Hepatocyte (in vitro differentiated cells): Measurements from ENCODE around the gene DCC. TPM values are rescaled to one million over a fixed set of nuclear protein-coding genes. Genes with fewer than 3 reads are reported as not detected.

Experiments used
- DNase-seq: peaks from one replicate; pipeline ENCODE4 v3.0.0-alpha.2; 2016; ENCODE audit warnings: low spot score
- H2AFZ ChIP-seq: fragments of 200-600 bp; sonication (generic); 2 replicates; pipeline ENCODE4 v1.6.0; 2016; ENCODE audit warnings: antibody characterized with exemption, mild to moderate bottlenecking
- H3K27ac ChIP-seq: fragments of 200-600 bp; sonication (generic); 2 replicates; pipeline ENCODE4 v1.5.1; 2016; ENCODE audit warnings: mild to moderate bottlenecking
- H3K27me3 ChIP-seq: fragments of 200-600 bp; sonication (generic); 2 replicates; pipeline ENCODE4 v1.6.1; 2016
- H3K36me3 ChIP-seq: fragments of 200-600 bp; sonication (generic); replicated peaks from 2 replicates; pipeline ENCODE4 v1.5.1; 2016; ENCODE audit warnings: low read depth; ENCODE audit not compliant: insufficient read depth
- H3K4me1 ChIP-seq: fragments of 200-600 bp; sonication (generic); 2 replicates; pipeline ENCODE4 v1.5.1; 2016; ENCODE audit warnings: mild to moderate bottlenecking, moderate library complexity; ENCODE audit not compliant: insufficient read depth
- H3K4me2 ChIP-seq: fragments of 200-600 bp; sonication (generic); 2 replicates; pipeline ENCODE4 v1.6.0; 2016
- H3K4me3 ChIP-seq: fragments of 200-600 bp; sonication (generic); 2 replicates; pipeline ENCODE4 v1.5.1; 2016; ENCODE audit warnings: mild to moderate bottlenecking
- H3K79me2 ChIP-seq: fragments of 200-600 bp; sonication (generic); 2 replicates; pipeline ENCODE4 v1.6.0; 2017; ENCODE audit warnings: mild to moderate bottlenecking
- H3K9me2 ChIP-seq: fragments of 200-600 bp; sonication (generic); replicated peaks from 2 replicates; pipeline ENCODE4 v1.6.0; 2017; ENCODE audit warnings: mild to moderate bottlenecking; ENCODE audit not compliant: insufficient read depth
- H3K9me3 ChIP-seq: fragments of 200-600 bp; sonication (generic); 2 replicates; pipeline ENCODE4 v1.5.1; 2016; ENCODE audit warnings: low read depth, mild to moderate bottlenecking
- H4K20me1 ChIP-seq: fragments of 200-600 bp; sonication (generic); 2 replicates; pipeline ENCODE4 v1.6.0; 2016; ENCODE audit warnings: mild to moderate bottlenecking; ENCODE audit not compliant: insufficient read depth, poor library complexity, severe bottlenecking
- EZH2 ChIP-seq: fragments of 200-600 bp; sonication (generic); IDR thresholded peaks from 2 replicates; pipeline ENCODE4 v1.6.1; 2016; ENCODE audit warnings: antibody characterized with exemption, mild to moderate bottlenecking, borderline replicate concordance
- EZH2phosphoT487 ChIP-seq: fragments of 200-600 bp; sonication (generic); IDR thresholded peaks from one replicate; pipeline ENCODE4 v1.6.1; 2018; ENCODE audit warnings: antibody characterized with exemption, mild to moderate bottlenecking, low read depth, moderate library complexity; ENCODE audit not compliant: unreplicated experiment, severe bottlenecking
- WGBS: methylation state at CpG from one replicate; pipeline ENCODE4 v1.1.6; 2016; ENCODE audit warnings: low lambda C conversion rate; ENCODE audit errors: missing lambda C conversion rate; 5-methylcytosine and 5-hydroxymethylcytosine counted together
- polyA plus RNA-seq: library from polyadenylated mRNA; unstranded; fragments of >200 nt; fragmentation: Nextera tagmentation; extraction: Ambion mirVana; gene quantifications from 2 replicates; pipeline ENCODE4 v1.2.1, GENCODE V29; 2016
- total RNA-seq: library from RNA; depleted of rRNA; stranded (reverse); fragments of >200 nt; gene quantifications from 2 replicates; pipeline ENCODE4 v1.2.3, GENCODE V29; 2014
- TF ChIP-seq, protein P1 (sequence below): fragments of 200-600 bp; sonication (generic); IDR thresholded peaks from 2 replicates; pipeline ENCODE4 v1.5.1; 2016; ENCODE audit warnings: antibody characterized with exemption, mild to moderate bottlenecking; ENCODE audit not compliant: poor library complexity

DCC gene
- total and polyA plus RNA-seq, 2 experiments from 2014 or later = 1.0 to 3.5 TPM

DNA sequence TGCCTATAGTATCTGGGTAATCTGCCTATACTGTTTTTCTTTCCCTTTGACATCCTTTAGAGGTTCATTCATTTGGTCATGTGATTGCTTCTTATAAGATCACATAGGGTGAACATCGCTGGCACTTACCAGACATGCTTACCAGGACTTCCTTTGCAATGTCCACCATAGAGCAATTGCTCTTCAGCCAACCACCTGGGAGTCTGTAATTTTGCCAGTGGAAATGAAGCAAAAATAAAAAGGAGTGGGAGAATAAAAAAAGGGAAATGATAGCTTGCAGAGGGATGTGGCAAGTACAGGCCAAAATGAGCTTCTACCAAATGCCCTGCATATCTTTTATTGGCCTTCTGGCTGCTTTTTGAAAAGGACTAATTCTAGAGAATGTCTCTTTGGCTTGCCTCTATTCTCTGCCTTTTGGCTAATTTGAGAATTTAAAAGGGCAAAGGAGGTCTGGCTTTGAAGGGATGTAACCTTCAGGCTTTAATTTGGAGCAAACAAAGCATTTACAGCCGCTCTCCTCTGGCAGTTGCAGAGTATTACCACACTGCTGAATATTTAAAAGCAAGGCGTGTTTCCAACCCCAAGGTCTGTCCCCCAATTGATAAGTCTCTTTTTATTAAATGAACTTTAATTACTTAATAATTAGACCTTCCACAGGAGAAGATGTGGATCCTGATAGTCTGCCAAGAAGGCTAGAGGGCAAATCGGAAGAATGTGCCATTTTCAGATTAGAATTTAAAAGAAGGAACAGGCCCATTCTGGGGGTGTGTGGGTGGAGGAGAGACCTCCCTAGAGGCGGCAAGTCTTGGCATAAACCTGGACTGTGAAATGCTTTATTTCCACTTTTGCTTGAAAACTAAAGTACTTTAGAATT lies 557.9 kb downstream of the DCC start:
- WGBS = 84% methylated on average over 5 of the region's 5 CpGs
- TF ChIP-seq EZH2 (no peak), EZH2phosphoT487 (no peak)
- TF ChIP-seq, protein P1, sequence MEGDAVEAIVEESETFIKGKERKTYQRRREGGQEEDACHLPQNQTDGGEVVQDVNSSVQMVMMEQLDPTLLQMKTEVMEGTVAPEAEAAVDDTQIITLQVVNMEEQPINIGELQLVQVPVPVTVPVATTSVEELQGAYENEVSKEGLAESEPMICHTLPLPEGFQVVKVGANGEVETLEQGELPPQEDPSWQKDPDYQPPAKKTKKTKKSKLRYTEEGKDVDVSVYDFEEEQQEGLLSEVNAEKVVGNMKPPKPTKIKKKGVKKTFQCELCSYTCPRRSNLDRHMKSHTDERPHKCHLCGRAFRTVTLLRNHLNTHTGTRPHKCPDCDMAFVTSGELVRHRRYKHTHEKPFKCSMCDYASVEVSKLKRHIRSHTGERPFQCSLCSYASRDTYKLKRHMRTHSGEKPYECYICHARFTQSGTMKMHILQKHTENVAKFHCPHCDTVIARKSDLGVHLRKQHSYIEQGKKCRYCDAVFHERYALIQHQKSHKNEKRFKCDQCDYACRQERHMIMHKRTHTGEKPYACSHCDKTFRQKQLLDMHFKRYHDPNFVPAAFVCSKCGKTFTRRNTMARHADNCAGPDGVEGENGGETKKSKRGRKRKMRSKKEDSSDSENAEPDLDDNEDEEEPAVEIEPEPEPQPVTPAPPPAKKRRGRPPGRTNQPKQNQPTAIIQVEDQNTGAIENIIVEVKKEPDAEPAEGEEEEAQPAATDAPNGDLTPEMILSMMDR = no peak

DNA sequence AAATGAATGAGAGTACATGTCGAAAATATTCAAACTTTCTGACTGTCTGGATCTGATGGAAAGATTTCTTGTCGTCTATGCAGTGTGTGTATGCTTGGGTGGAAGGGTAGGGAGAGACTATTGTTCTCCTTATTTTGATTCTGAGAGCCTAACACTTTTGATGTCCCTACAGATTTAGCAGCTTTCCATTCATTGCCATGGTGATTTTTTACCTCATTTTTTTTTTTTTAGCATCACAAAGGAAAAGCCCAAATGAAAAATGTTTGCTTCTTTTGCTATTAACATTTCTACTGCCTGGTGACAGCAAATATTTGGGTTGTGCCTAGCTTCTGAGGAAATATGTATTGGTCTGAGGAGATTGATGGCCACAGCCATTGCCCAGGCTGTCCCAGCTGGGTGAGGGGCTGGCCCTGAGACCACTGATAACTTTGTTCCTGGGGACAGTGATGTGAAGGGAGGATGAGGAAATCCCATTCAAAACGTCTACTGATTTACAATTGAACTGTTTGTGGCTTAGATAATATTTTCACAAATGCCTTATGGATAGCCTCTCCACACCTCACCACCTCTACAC lies 558.6 kb downstream of the DCC start:
- no peaks in the 10 kb centered on the region for H3K4me1 ChIP-seq

More for the DNA sequence above, 557.9 kb downstream of the DCC start:
- no peak overlapping the region for H2AFZ ChIP-seq
- H3K4me2 ChIP-seq = no peak overlapping the region
- no peaks in the 10 kb centered on the region for H3K4me1 ChIP-seq
- no peaks in the 10 kb centered on the region for H3K9me2 ChIP-seq
- DNase-seq = no peak
- H3K9me3 ChIP-seq = no peaks in the 10 kb centered on the region
- no peak overlapping the region for H3K4me3 ChIP-seq
- H3K36me3 ChIP-seq = no peaks in the 10 kb centered on the region
- no peaks in the 10 kb centered on the region for H3K79me2 ChIP-seq
- H3K27me3 ChIP-seq = no peaks in the 10 kb centered on the region
- no peaks in the 10 kb centered on the region for H4K20me1 ChIP-seq
- no peak overlapping the region for H3K27ac ChIP-seq

DNA sequence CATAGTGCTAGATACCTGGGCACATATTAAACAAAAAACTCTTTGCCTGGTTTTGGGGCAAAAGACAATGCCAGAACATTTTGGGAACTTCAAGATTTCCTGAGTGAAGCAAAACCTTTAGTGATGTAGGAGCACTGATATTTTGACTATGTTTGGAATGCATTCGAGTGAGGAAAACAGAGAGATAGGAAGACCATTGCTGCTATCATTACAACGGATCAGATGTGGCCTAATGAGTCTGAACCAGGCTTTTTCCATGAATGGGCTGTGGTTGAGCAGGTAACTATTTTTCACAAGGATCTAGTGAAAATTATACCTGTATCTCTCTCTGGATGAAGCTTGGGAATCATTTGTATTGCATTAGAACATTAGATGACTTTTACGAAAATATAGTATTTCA lies 562.2 kb downstream of the DCC start:
- WGBS = 55% methylated on average over 3 of the region's 3 CpGs
- no peak overlapping the region for H3K4me3 ChIP-seq
- no peaks in the 10 kb centered on the region for H3K36me3 ChIP-seq
- DNase-seq = no peak
- no peak overlapping the region for H2AFZ ChIP-seq
- H3K4me2 ChIP-seq = no peak overlapping the region
- H3K79me2 ChIP-seq = no peaks in the 10 kb centered on the region
- no peaks in the 10 kb centered on the region for H3K4me1 ChIP-seq
- no peaks in the 10 kb centered on the region for H4K20me1 ChIP-seq
- H3K9me2 ChIP-seq = no peaks in the 10 kb centered on the region
- H3K9me3 ChIP-seq = no peaks in the 10 kb centered on the region
- TF ChIP-seq, protein P1 = no peak
- H3K27ac ChIP-seq = no peak overlapping the region
- no peaks in the 10 kb centered on the region for H3K27me3 ChIP-seq

More for the DNA sequence above, 558.6 kb downstream of the DCC start:
- Histone ChIP-seq H4K20me1 (no peaks in the 10 kb centered on the region), H3K9me2 (no peaks in the 10 kb centered on the region), H3K79me2 (no peaks in the 10 kb centered on the region), H3K9me3 (no peaks in the 10 kb centered on the region), H3K4me3 (no peak overlapping the region), H3K27me3 (no peaks in the 10 kb centered on the region), H3K4me2 (no peak overlapping the region), H3K36me3 (no peaks in the 10 kb centered on the region), H3K27ac (no peak overlapping the region), H2AFZ (no peak overlapping the region)
- DNase-seq = no peak
- no peak for TF ChIP-seq EZH2phosphoT487
- TF ChIP-seq EZH2 = no peak
- TF ChIP-seq, protein P1 = no peak
- WGBS = 60% methylated on average over 3 of the region's 3 CpGs
